ENCODE results near the gene IGDCC3. TPM values are rescaled to one million over a fixed set of nuclear protein-coding genes. Genes with fewer than 3 reads are reported as not detected.

IGDCC3 gene
- total RNA-seq, 1 donor from 2014 or later, result 6.9 TPM

DNA sequence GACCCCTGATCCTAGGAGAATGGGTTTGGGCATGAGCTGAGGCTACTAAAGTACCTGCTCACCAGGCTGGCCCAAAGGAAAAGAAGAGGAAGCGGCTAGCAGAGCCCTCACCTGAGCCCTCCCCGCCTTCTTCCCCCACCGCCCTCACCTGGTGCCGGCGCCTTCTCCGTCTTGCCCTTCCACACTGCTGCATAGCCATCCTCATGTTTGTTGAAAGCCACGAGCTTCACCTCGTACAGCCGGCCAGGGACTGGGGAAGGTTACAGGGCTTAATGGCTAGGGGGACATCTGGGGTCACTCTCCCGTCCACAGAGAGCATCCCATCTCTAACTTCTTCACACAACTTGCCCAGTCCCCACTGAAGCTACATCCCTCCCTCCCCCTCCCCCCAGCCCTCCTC lies 13.9 kb upstream of the IGDCC3 start:
- DNase-seq (ENCODE audit: low spot score in 2 of 2) (no peak), FAIRE-seq (no peak)

DNA sequence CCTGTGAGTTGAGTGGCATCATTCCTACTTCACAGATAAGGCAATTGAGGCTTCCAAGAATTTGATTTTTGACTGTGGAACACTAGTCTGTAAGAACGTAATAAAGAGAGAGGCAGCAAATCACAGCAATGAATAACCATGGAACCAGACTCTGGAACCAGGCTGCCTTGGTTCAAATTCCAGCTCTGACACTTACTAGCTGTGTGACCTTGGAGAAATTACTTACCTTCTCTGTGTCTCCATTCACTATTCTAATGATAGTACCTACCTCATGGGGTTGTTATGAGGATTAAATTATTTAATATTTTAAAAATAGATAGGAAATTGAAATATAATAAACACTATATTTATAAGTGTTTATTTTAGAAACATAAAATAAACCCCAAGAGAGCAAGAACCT lies 12.6 kb upstream of the IGDCC3 start:
- no peak for DNase-seq (ENCODE audit: low spot score in 2 of 2)
- FAIRE-seq, result no peak

DNA sequence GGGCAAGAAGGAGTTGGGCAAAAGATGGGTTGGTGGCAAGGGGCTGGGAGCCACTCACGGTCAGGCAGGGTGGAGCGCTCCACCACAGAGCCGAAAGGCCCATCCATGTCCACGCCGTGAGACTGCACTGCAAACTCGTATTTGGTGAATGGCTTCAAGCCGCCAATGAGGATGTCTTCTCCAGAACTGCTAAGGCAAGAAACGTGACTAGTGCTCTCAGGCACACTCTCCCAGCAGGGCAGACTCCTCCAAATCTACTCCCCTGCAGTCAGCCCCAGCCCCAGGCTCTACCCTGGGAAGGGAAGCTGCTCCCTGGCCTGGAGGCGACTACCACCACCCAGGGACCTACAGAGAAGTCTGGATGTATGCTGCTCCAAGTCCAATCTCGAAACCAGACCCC lies 11.4 kb upstream of the IGDCC3 start:
- FAIRE-seq (no peak), DNase-seq (ENCODE audit: low spot score in 2 of 2) (no peak)

DNA sequence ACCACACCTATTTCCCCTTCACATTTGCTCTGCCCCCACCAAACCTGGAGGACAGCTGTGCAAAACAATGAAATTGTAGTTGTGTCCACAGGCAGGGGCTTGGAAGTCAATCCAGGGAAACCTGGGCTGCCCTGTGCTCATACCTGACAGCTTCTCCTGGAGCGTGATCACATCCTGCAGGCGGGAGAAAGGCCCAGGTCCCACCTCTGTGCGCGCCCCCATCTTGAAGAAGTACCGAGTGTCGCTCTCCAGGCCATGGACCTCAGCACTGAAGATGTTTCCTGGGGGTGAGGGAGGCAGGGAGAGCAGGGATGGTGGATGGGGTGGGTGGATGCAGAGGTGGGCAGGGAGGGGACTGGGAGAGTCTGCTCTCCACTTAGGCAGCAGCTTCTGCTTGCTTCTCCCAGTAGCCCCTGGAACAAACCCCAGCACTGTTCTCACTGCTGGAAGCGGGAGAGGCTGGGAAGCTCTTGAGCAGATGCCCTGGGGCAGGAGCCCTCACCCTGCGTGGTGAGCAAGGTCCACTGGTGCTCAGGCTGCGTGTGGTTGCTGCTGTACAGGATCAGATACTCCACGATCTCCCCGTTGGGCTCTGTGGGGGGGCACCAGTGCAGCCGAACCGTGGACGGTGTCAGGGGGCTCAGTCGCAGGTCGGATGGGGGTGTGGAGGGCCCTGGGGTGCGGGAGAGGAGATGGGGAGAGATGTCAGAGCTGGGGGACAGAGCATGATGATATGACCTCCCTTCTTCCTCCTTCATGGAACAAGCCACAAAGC lies 10.7 kb upstream of the IGDCC3 start:
- no peak for FAIRE-seq

DNA sequence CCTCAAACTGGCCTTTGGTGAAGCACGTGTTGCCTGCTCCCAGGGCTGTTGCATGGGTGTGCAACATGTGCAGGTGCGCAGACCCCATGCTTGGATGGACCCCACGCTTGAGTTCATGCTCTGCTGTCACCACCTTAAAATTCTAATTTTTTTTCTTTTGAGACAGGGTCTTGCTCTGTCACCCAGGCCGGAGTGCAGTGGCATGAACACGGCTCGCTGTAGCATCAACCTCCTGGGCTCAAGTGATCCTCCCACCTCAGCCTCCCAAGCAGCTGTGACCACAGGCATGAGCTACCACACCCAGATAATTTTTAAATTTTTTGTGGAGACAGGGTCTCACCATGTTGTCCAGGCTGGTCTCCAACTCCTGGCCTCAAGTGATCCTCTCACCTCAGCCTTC lies 9.1 kb upstream of the IGDCC3 start:
- FAIRE-seq (no peak), DNase-seq (ENCODE audit: low spot score in 2 of 2) (no peak)

More for the DNA sequence above, 10.7 kb upstream of the IGDCC3 start:
- DNase-seq (ENCODE audit: low spot score in 2 of 2), result no peak

DNA sequence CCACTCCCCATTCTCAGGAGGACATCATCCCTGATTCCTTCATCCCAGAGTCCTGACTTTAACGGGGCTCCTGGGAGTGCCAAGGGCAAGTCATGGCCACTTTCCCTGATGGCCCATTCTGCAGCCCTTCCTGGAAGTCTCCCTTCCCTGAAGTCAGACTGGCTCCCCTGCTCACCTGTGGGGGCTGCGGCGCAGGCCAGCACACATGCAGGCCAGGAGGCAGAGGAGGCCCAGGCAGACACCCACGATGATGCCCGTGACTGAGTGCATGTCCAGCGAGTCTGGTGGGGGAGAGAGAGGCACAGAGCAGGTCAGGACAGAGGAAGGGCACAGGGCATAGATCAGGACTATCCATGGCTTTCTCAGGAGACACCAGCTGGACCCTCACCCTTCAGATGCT lies 8.6 kb upstream of the IGDCC3 start:
- FAIRE-seq (no peak), DNase-seq (ENCODE audit: low spot score in 2 of 2) (no peak)

DNA sequence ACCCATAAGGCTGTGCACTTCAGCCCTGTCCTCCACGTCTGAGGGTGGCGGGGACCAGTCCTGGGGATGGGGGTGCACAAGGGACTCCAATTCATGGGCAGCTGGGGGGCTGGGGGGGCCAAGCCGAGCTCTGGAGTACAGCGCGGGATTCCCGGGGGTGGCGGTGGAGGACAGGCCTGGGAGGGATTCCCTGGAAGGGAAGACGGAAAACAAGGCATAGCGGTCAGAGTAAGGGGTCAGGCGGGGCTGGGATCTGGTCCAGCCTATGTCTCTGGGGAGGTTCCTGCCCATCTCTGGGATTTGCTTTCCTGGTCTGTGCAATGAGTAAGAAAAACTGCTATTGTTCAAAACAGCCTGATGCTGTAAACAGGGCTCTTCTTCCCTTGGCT lies 8.1 kb upstream of the IGDCC3 start:
- FAIRE-seq, result no peak
- DNase-seq (ENCODE audit: low spot score in 2 of 2), result no peak

DNA sequence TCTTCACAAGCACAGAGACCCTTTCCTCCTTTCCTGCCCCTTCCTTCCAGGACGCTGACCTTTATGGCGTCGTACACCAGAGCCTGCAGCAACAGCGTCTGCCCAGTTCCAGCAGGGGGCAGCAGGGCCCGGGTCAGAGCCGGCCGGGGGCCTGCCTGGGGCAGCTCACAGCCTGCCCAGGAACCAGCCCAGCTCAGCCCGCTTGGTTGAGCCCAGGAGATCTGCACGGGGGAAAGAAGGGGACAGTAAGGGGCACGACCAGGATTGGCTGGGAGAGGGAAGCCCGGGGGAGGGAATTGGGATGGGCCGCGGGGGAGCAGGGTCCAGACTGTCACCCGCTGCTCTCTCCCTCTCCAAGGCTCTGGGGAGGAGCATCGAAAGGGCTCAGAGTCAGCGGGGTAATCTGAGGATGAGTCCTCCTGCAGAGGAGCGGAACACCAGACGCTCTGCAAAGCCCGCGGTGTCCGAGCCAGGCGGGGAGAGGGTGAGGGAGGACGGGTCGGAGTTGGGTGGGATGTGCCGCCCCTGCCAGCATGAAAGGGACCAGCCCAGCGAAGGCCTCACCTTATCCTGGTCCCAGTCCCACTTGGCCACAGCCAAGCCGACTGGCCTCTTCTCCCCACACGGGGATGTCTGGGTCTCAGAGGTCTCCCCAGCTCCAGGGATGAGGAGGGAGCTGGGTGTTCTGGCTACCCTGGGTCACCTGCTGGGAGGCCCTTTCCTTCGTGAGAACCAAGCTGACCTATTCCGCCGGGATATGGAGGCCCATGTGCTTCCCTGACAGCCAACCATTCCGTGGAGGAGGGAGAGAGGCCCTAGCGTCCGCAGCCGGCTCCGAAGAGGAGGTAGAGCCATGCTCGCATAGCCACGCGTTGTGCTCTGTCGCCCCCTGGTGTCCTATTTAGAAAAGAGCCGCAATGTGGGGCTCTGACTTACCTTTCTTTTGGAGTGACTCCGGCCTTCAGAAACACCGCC lies 7.4 kb upstream of the IGDCC3 start:
- DNase-seq (ENCODE audit: low spot score in 2 of 2) (peak; percentile 83 to 93), FAIRE-seq (no peak)

DNA sequence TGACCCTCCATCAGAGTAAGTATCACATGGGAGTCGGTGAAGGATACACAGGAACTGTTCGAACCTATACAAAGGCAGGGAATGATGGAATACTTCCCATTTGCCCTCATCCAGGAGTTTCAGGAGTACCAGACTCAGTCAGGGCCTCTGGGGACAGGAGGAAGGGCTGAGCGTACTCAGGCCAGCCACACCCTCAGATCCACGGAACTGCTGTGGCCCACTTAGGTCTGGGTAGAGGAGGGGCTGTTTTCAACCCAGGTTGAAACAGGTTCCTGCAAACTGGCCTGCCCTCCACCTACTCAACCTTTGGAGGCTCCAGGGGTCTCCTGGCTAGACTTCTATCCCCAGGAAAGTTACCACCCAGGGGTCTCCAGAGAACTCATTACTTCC lies 6.7 kb upstream of the IGDCC3 start:
- DNase-seq (ENCODE audit: low spot score in 2 of 2), result no peak
- FAIRE-seq, result no peak

DNA sequence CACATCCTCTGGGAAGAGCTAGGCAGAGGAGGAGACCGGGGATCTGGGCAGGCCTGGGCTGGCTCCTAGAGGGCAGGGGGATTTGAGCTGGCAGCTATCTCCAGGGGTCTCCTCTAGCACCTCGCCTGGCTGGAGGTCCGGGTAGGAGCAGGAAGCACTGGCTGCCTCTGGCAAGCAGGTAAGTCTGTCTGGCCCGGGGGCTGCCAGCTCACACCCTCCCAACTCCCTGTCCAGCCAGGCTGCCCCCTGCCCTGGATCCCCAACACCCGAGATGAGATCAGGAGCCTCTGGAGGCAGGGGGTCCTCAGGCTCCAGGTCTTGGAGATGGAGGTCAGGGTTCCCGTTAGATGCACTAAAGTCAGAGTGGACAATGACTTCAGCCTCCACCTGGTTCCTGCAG lies 6.2 kb upstream of the IGDCC3 start:
- FAIRE-seq, result no peak
- DNase-seq (ENCODE audit: low spot score in 2 of 2), result no peak

DNA sequence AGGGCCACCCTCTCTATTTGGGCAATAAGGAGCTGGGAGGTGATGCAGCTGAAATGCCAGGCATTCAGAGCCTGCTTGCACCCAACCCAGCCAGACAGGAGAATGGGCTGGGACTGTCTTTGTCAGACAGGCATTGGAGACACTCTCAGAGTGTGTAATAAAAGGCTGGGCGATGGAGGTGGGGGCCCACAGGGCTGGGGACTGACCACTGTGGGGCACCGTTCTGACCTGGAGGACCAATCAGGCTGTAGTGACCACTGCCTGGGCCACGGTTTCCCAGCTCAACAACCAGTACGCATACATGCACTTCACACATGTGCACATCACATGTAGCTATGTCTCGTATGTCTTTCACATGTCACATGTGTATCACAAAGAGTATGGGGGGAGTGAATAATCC lies 5.7 kb upstream of the IGDCC3 start:
- FAIRE-seq, result no peak

DNA sequence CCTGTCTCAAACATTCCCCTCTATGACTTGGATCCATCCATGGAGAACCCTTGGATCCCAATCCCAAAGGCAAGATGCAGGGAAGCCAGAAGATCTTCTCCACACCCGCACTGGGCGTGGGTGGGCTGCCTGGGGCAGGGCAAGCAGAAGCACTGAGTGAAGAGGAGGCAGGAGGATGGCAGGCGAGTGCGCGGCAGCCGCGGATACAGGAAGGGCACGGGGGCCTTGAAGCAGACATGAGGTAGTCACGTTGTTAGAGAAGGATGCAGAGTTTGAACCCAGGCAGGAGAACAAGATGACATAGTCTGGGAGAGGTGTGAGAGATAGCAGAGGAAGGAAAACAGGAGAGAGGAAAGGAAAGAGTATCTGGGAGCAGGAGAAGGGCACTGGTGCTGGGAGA lies 5.1 kb upstream of the IGDCC3 start:
- FAIRE-seq (no peak), DNase-seq (ENCODE audit: low spot score in 2 of 2) (no peak)

More for the DNA sequence above, 5.7 kb upstream of the IGDCC3 start:
- no peak for DNase-seq (ENCODE audit: low spot score in 2 of 2)

DNA sequence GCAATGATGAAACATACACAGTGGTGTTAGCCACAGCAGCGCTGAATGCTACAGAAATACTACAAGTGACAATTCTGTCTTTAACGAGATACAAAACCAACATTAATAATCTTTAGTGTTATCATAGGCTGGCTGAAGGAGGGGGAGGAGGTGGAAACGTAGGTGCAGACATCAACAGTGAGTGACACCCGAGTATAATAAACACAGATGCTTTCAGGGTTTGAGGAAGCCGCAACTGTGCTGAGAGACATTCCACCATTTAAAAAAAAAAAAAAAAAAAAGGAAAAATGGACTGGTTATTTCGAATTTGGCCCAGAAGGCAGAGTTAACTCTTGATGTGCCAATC lies 4.3 kb upstream of the IGDCC3 start:
- FAIRE-seq, result no peak
- no peak for DNase-seq (ENCODE audit: low spot score in 2 of 2)

DNA sequence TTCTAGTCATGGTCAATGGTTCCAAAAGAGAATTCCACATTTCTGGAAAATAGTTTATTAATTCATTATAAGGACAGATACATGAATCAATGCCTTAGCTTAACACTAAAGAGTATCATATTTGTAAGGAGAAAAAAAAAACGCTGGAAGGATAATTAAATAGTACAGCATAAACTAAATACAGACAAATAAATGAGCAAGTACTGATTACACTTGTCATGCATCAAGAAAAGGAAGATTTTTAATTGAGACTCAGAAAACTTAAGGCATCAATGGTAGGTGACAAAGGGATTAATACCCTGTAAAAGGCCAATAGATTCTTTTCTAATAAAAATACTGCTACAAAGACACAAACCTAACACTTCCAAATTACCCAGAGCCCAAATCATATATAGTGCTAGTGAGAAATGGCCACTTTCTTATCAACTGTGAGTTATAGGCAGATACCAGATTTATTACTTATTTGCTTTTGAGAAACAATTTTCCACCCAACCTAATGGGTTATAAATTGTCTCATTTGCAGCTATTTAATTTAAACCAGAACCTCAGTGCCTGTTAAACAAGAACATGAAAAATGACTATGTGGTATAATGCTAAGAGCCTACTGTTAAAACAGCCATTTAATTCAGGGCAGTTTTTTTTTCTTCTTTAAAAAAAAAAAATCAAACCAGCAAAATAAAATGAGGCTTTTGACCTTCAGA lies 3.8 kb upstream of the IGDCC3 start:
- no peak for FAIRE-seq

DNA sequence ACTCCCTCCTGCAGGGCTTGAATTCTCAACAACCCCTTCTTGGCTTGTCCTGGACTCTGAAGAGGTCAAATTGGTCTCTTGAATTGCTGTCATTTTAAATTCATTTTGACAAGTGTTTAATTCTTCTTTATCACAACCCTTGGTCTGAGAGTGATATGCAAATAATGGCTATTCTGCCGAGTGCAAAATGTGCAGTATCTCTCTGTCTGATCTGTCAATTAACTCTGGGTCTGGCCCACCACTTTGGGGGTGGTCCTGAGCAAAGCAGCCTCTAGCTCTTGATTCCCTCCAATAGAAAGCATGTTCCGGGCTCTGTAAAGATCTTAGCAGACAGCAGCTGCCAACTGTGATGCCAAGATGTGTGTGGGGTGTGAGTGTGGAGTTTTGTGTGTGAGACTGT lies 2.2 kb upstream of the IGDCC3 start:
- DNase-seq (ENCODE audit: low spot score in 2 of 2), result no peak
- FAIRE-seq, result no peak

More for the DNA sequence above, 3.8 kb upstream of the IGDCC3 start:
- DNase-seq (ENCODE audit: low spot score in 2 of 2), result no peak

DNA sequence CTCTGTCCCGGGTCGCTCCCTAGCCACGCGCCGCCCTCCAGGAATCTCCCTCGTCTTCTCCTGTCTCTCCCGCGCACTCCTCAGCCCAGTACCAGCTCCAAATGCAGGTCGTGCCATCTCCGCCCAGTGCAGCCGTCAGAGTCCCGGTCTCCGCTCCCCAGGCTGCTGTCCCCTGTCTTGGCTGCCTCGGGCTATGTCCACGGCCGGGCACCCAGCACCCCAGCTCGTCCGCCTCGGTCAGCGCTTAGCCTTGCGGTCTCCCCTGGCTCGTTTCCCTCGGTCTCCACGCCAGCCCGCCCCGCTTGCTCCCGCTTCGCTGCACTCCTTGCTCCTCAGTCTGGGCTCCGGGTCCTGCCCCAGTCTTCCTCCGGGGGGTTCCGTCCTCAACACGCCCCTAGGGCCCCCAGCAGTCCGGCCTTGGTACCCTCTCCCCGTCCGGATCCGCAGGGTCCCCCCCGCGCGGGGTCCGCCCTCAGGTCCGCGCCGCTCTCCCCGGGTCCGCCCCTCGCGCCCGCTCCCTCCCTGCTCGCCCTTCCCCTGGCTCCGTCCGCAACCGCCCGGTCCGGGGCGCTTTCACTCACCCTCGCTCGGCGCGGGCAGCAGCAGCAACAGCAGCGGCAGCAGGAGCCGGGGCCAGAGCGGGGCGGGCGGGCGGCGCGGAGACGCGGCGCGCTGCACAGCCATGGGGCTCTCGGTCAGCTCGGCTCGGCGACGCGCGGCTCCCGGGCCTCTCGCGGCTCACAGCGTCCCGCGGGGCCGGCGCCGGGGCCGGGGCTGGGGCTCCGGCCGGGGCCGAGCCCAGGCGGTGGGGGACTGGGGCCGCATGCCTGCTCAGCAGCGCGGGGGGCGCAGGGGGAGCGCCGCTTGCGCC lies 462 bp downstream of the IGDCC3 start:
- DNase-seq (ENCODE audit: low spot score in 2 of 2) (peak; percentile 58 to 64), FAIRE-seq (no peak)

DNA sequence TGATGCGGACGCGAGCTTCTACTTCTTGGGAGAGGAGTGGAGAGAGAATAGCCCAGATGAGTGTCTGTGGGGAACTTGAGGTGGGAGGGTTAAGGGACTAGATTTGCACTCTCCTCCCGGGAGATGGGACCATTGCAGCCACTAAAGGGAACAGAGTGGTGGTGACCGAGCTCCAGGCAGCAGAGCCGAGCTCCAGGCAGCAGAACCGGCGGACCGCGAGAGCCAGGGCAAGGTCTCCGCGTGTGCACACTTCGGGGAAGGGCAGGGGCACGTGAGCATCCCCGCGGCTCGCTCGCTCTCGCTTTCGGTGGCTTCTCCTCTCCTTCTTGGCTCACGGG lies 1.1 kb downstream of the IGDCC3 start:
- no peak for FAIRE-seq
- peak in 1 of 2 donors; percentile 52 for DNase-seq (ENCODE audit: low spot score in 2 of 2)

DNA sequence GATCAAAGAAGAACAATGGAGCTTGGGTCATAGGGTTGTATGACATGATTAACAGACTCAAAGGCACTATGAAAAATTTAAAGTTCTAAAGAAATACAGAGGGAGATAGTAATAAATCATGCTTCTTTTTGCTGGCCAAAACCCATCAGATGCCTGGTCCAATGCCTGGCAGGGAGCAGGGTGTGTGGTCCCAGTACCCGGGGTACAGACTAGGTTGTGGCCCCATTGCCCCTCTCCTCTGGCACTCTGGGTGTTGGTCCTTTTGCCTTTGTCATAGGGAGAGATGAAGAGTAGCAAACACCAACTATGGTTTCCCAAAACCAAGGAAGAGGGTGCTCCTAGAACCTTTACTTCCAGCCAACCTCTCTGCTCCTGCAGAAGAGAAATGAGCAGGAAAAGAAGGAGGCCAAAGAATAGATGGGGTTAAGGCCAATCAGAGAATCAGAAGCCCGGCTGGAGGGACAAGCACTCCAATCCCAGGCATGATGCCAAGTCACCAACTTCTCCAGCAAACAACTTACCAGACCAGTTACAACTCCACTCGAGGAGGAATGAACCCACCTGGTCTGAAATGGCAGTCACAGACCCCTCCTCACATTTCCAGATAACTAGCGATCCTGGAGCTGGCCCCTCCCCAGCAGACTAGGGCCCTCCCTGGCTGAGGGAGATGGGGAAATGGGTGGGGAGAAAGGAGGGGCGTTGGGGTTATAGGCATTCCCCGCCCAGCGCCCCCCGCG lies 1.8 kb downstream of the IGDCC3 start:
- DNase-seq (ENCODE audit: low spot score in 2 of 2), result no peak
- no peak for FAIRE-seq

DNA sequence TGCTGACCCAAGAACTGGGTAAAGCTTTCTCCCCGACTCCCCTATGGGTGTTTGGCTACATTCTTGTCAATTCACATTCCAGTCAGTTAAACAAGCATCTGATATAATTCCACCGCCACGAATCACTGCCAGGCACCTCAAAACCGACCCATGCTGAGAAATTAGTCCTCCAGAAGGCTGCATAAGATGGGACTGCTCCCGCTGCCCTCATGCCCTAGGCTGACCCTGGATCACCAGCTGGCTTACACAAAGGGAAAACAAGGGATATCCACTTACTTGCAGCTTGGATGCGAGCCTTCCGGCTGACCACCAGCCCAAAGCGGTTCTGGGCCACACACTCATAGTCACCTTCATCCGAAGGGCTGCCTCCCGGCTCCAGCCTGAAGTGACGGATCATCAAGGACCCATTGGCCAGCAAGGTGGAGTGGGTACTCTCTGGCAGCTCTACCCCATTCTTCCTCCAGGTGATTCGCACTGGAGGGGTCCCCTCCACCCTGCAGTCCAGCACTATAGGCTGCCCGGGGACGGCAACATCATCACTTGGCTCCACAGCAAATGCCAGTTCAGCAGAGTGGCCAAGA lies 2.9 kb downstream of the IGDCC3 start:
- no peak for FAIRE-seq
- no peak for DNase-seq (ENCODE audit: low spot score in 2 of 2)
